Measurements from ENCODE around the gene DDN.

The DDN gene

DNA sequence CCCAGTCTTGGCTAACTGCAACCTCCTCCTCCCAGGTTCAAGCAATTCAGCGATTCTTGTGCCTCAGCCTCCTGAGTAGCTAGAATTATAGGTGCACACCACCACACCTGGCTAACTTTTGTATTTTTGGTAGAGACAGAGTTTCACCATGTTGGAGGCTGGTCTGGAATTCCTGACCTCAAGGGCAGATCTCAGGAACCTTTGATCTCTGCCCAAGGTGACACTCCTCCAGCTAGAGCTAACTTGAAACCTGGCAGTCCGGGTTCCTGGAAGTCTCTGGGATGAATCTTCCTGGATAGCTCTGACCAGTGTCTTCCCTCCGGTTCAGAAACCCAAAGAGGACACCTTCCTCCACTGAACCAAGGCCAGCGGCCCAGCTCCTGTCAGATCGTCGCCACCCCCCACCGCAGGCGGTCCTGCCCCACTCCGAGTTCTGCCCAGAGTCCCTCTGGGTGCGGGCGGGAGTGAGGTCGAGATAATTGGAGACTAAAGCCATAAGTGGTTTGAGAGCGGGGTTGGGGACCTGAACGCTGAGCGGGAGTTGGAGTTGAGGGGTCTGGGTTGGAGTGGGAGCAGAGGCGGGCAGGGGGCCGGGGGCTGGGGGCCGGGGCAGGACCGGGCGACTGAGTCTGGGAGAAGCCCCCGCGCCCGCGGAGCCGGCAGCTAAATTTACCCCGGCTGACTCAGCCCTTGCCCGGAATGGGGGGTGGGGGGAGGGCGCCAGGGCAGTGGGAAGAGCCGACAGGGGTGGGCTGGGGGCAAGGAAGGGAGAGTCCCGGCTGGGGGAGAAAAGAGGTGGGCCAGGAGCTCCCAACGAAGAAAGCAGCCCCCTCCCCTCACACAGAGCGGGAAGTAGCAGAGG lies 4.7 kb downstream of the DDN start:
- Histone ChIP-seq H3K9me3 (ENCODE audit: low read length) (no peaks in the 10 kb centered on the region), H3K27me3 (ENCODE audit: insufficient read depth, low read length) (peaks cover 39% of the 10 kb centered on the region), H3K36me3 (ENCODE audit: insufficient read depth, low read length) (no peaks in the 10 kb centered on the region), H2AFZ (ENCODE audit: low read depth, low read length) (no peak overlapping the region), H3K4me1 (ENCODE audit: insufficient read depth, low read length) (peaks cover 12% of the 10 kb centered on the region), H3K4me3 (ENCODE audit: low read length) (no peak overlapping the region)

- no peaks in the 10 kb centered on the region for H3K9me3 ChIP-seq (ENCODE audit: low read length)
- H3K4me1 ChIP-seq (ENCODE audit: insufficient read depth, low read length): peaks cover 9% of the 10 kb centered on the region
- H3K4me3 ChIP-seq (ENCODE audit: low read length): no peak overlapping the region
- no peak overlapping the region for H2AFZ ChIP-seq (ENCODE audit: low read depth, low read length)
- peaks cover 37% of the 10 kb centered on the region for H3K27me3 ChIP-seq (ENCODE audit: insufficient read depth, low read length)
- H3K36me3 ChIP-seq (ENCODE audit: insufficient read depth, low read length): no peaks in the 10 kb centered on the region
Observed at GRCh38 chr12:48993787-48994186, 5.4 kb downstream of the DDN start.

GRCh38 chr12:48991247-48992050 lies 7.7 kb downstream of the DDN start:
- Histone ChIP-seq H3K36me3 (ENCODE audit: insufficient read depth, low read length) (no peaks in the 10 kb centered on the region), H3K4me1 (ENCODE audit: insufficient read depth, low read length) (peaks cover 16% of the 10 kb centered on the region), H3K4me3 (ENCODE audit: low read length) (no peak overlapping the region), H3K27me3 (ENCODE audit: insufficient read depth, low read length) (peaks cover 32% of the 10 kb centered on the region), H2AFZ (ENCODE audit: low read depth, low read length) (no peak overlapping the region), H3K9me3 (ENCODE audit: low read length) (no peaks in the 10 kb centered on the region)

GRCh38 chr12:48990552-48990951 lies 8.6 kb downstream of the DDN start:
- Histone ChIP-seq H3K9me3 (ENCODE audit: low read length) (no peaks in the 10 kb centered on the region), H3K4me1 (ENCODE audit: insufficient read depth, low read length) (peaks cover 22% of the 10 kb centered on the region), H3K4me3 (ENCODE audit: low read length) (no peak overlapping the region), H3K27me3 (ENCODE audit: insufficient read depth, low read length) (peaks cover 32% of the 10 kb centered on the region), H2AFZ (ENCODE audit: low read depth, low read length) (no peak overlapping the region), H3K36me3 (ENCODE audit: insufficient read depth, low read length) (no peaks in the 10 kb centered on the region)

- peaks cover 47% of the 10 kb centered on the region for H3K27me3 ChIP-seq (ENCODE audit: insufficient read depth, low read length)
Observed at GRCh38 chr12:48988030-48988649, 11.0 kb downstream of the DDN start.

DNA sequence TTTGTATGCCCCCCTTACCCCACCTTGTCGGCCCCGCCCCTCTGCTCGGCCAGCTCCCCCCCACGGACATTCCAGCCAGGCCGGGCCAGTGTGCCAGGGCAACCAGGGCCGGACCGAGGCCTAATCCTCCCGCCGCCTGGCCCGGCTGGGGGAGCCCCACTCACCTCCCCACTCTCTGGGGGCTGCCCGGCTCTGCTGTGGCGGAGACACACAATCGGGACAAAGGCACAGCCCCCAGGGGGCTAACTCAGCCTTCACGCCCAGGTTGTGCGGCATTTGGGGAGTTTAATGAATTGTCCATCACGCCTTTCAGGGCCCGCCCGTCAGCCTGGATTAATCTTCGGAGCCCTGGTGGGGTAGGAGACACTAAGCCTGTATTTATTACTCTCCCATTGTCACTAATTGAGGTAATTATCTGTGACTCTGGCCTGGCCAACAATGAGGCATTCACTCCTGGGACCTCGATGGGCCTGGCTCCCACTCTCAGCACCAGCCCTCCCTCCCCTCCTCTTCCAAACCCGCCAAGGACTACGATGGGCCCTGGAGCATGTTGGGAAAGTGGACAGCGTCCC lies 12.4 kb downstream of the DDN start:
- H2AFZ ChIP-seq (ENCODE audit: low read depth, low read length): no peak overlapping the region
- H3K9me3 ChIP-seq (ENCODE audit: low read length): peaks cover 2% of the 10 kb centered on the region
- H3K36me3 ChIP-seq (ENCODE audit: insufficient read depth, low read length): no peaks in the 10 kb centered on the region
- H3K27me3 ChIP-seq (ENCODE audit: insufficient read depth, low read length): peaks cover 59% of the 10 kb centered on the region
- no peak overlapping the region for H3K4me3 ChIP-seq (ENCODE audit: low read length)
- peaks cover 23% of the 10 kb centered on the region for H3K4me1 ChIP-seq (ENCODE audit: insufficient read depth, low read length)

More at GRCh38 chr12:48988030-48988649, 11.0 kb downstream of the DDN start:
- H2AFZ ChIP-seq (ENCODE audit: low read depth, low read length): no peak overlapping the region
- H3K4me1 ChIP-seq (ENCODE audit: insufficient read depth, low read length): peaks cover 23% of the 10 kb centered on the region
- no peak overlapping the region for H3K4me3 ChIP-seq (ENCODE audit: low read length)
- H3K36me3 ChIP-seq (ENCODE audit: insufficient read depth, low read length): no peaks in the 10 kb centered on the region
- no peaks in the 10 kb centered on the region for H3K9me3 ChIP-seq (ENCODE audit: low read length)

DNA sequence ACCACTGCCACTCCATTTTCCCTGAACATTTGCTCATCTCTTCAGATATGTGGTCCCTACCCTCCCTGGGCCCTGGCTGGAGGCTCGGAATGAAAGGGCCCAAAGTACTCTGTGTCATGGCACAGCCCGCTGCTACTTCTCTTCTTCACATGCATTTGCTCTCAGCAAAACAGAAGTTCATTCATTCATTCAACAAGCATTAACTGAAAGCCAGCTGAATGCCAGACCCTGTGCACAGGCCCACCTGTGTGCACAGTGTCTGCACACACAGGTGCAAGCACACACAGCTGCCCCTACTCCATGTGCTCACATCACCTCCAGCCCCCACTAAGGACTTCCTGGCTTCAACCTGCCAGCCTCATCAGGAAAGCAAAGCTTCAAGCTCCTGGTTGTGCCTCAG lies 13.3 kb downstream of the DDN start:
- Histone ChIP-seq H3K4me3 (ENCODE audit: low read length) (no peak overlapping the region), H3K9me3 (ENCODE audit: low read length) (peaks cover 8% of the 10 kb centered on the region), H2AFZ (ENCODE audit: low read depth, low read length) (no peak overlapping the region), H3K27me3 (ENCODE audit: insufficient read depth, low read length) (peaks cover 66% of the 10 kb centered on the region), H3K36me3 (ENCODE audit: insufficient read depth, low read length) (no peaks in the 10 kb centered on the region), H3K4me1 (ENCODE audit: insufficient read depth, low read length) (peaks cover 23% of the 10 kb centered on the region)

GRCh38 chr12:48985475-48985897 lies 13.7 kb downstream of the DDN start:
- H3K4me3 ChIP-seq (ENCODE audit: low read length): no peak overlapping the region
- no peak overlapping the region for H2AFZ ChIP-seq (ENCODE audit: low read depth, low read length)
- peaks cover 23% of the 10 kb centered on the region for H3K4me1 ChIP-seq (ENCODE audit: insufficient read depth, low read length)
- H3K36me3 ChIP-seq (ENCODE audit: insufficient read depth, low read length): no peaks in the 10 kb centered on the region
- H3K9me3 ChIP-seq (ENCODE audit: low read length): peaks cover 8% of the 10 kb centered on the region
- H3K27me3 ChIP-seq (ENCODE audit: insufficient read depth, low read length): peaks cover 70% of the 10 kb centered on the region

DNA sequence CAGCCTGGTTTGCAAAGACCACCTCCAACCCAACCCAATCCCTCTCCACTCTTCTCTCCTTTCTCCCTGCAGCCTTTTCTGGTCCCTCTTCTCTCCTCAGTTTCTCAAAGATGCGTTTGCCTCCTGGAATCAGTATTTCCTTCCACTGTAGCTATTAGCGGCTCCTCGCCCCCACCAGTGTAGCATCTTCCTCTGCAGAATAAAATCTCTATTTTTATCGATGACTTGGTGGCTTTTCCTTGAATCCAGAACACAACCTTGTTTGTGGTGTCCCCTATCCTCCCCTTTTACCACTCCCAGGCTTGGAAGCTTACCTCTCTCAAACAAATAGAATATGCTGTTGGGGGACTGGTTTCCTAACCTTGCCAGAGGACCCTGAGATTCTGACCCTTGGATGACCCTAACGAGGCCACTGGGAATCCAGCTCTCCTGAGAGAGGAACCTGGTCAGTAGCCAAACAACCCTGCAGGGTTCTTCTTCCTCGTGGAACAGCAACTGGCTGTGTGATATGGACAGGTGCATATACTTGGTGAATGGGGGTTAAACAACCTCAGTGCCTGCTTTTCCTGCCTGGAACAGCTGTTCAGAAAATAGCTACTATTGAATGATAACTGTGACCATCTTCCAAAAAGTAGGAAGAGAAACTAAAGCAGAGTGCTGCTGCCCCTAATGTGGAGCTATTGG lies 16.6 kb downstream of the DDN start:
- no peaks in the 10 kb centered on the region for H3K36me3 ChIP-seq (ENCODE audit: insufficient read depth, low read length)
- peaks cover 90% of the 10 kb centered on the region for H3K27me3 ChIP-seq (ENCODE audit: insufficient read depth, low read length)
- H3K4me3 ChIP-seq (ENCODE audit: low read length): no peak overlapping the region
- H2AFZ ChIP-seq (ENCODE audit: low read depth, low read length): no peak overlapping the region
- H3K9me3 ChIP-seq (ENCODE audit: low read length): peaks cover 8% of the 10 kb centered on the region
- H3K4me1 ChIP-seq (ENCODE audit: insufficient read depth, low read length): peaks cover 20% of the 10 kb centered on the region

- Histone ChIP-seq H3K36me3 (ENCODE audit: insufficient read depth, low read length) (no peaks in the 10 kb centered on the region), H3K4me1 (ENCODE audit: insufficient read depth, low read length) (peaks cover 12% of the 10 kb centered on the region), H3K4me3 (ENCODE audit: low read length) (no peak overlapping the region), H2AFZ (ENCODE audit: low read depth, low read length) (no peak overlapping the region), H3K9me3 (ENCODE audit: low read length) (peaks cover 10% of the 10 kb centered on the region), H3K27me3 (ENCODE audit: insufficient read depth, low read length) (peaks cover 91% of the 10 kb centered on the region)
Observed at GRCh38 chr12:48981757-48982157, 17.4 kb downstream of the DDN start.

DNA sequence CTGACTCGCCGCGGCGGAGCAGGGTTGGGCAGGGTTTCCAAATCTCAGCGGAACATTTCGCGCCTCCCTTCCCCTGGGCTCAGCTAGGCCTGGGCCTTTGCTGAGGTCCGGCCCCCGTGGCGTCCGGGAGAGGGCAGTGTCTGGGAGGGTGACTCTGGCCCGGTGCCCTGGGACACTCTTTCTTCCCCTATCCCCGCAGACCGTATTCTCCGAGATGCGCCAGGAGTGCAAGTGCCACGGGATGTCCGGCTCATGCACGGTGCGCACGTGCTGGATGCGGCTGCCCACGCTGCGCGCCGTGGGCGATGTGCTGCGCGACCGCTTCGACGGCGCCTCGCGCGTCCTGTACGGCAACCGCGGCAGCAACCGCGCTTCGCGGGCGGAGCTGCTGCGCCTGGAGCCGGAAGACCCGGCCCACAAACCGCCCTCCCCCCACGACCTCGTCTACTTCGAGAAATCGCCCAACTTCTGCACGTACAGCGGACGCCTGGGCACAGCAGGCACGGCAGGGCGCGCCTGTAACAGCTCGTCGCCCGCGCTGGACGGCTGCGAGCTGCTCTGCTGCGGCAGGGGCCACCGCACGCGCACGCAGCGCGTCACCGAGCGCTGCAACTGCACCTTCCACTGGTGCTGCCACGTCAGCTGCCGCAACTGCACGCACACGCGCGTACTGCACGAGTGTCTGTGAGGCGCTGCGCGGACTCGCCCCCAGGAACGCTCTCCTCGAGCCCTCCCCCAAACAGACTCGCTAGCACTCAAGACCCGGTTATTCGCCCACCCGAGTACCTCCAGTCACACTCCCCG lies 18.0 kb downstream of the DDN start:
- no peak overlapping the region for H2AFZ ChIP-seq (ENCODE audit: low read depth, low read length)
- H3K4me1 ChIP-seq (ENCODE audit: insufficient read depth, low read length): peaks cover 8% of the 10 kb centered on the region
- peaks cover 10% of the 10 kb centered on the region for H3K9me3 ChIP-seq (ENCODE audit: low read length)
- no peak overlapping the region for H3K4me3 ChIP-seq (ENCODE audit: low read length)
- peaks cover 93% of the 10 kb centered on the region for H3K27me3 ChIP-seq (ENCODE audit: insufficient read depth, low read length)
- no peaks in the 10 kb centered on the region for H3K36me3 ChIP-seq (ENCODE audit: insufficient read depth, low read length)
